Skeletal muscle tissue (tissue), 4 donors: ENCODE data around the gene IPPK. TPM values are rescaled to one million over a fixed set of nuclear protein-coding genes. Genes with fewer than 3 reads are reported as not detected.

Source experiments
- H3K27ac ChIP-seq: one replicate; pipeline ENCODE4 v1.7.0; 2013; ENCODE audit warnings: mild to moderate bottlenecking, low read depth, low read length, inconsistent platforms
- H3K27me3 ChIP-seq, 3 donors: one replicate each; pipeline ENCODE4 v1.7.0; 2013; ENCODE audit warnings: low read length in 3 of 3; ENCODE audit not compliant: control insufficient read depth in 3 of 3, insufficient read depth in 3 of 3
- H3K36me3 ChIP-seq, 3 donors: one replicate each; pipeline ENCODE4 v1.7.0; 2013; ENCODE audit warnings: low read length in 3 of 3; ENCODE audit not compliant: control insufficient read depth in 3 of 3, insufficient read depth in 3 of 3
- H3K4me1 ChIP-seq, 3 donors: one replicate each; pipeline ENCODE4 v1.7.0; 2013; ENCODE audit warnings: low read length in 3 of 3, mild to moderate bottlenecking in 3 of 3; ENCODE audit not compliant: control insufficient read depth in 3 of 3, insufficient read depth in 3 of 3
- H3K4me3 ChIP-seq, 3 donors: one replicate each; pipeline ENCODE4 v1.7.0; 2013; ENCODE audit warnings: low read length in 3 of 3
- H3K9ac ChIP-seq, 3 donors: one replicate each; pipeline ENCODE4 v1.7.0; 2013; ENCODE audit warnings: low read length in 3 of 3, mild to moderate bottlenecking in 3 of 3, moderate library complexity in 2 of 3, low read depth in 1 of 3
- H3K9me3 ChIP-seq, 3 donors: one replicate each; pipeline ENCODE4 v1.7.0; 2013; ENCODE audit warnings: low read length in 3 of 3; ENCODE audit not compliant: control insufficient read depth in 3 of 3
- total RNA-seq: library from RNA; depleted of rRNA; stranded (reverse); fragments of >200 nt; gene quantifications from one replicate; pipeline ENCODE4 v1.2.3, GENCODE V29; 2014
- donor health status: Osteomylitis.

Gene IPPK
- total RNA-seq, 1 donor from 2014 or later, result 6.3 TPM

GRCh38 chr9:92668746-92669526, 995 bp downstream of the IPPK start:
- peak overlapping the region; percentile 79 to 93 (median 84) for H3K9ac ChIP-seq
- H3K4me1 ChIP-seq, result peaks cover 12 to 42% (median 41%) of the 10 kb centered on the region in 3 donors
- no peaks in the 10 kb centered on the region for H3K9me3 ChIP-seq
- H3K4me3 ChIP-seq, result peak overlapping the region; percentile 85 to 100 (median 89)
- H3K27ac ChIP-seq, result peak overlapping the region; percentile 88
- peaks cover 5 to 9% (median 7%) of the 10 kb centered on the region in 3 donors for H3K36me3 ChIP-seq
- no peaks in the 10 kb centered on the region for H3K27me3 ChIP-seq

- H3K9ac ChIP-seq, result no peak overlapping the region
- H3K9me3 ChIP-seq, result no peaks in the 10 kb centered on the region
- H3K27me3 ChIP-seq, result no peaks in the 10 kb centered on the region
- peaks cover 5 to 16% (median 7%) of the 10 kb centered on the region in 3 donors for H3K36me3 ChIP-seq
- H3K27ac ChIP-seq, result no peak overlapping the region
- no peak overlapping the region for H3K4me3 ChIP-seq
- peaks cover 12 to 42% (median 41%) of the 10 kb centered on the region in 3 donors for H3K4me1 ChIP-seq
These were observed 2.9 kb downstream of the IPPK start for GRCh38 chr9:92666912-92667532.

GRCh38 chr9:92666236-92666635, 3.7 kb downstream of the IPPK start:
- H3K4me1 ChIP-seq, result peaks cover 9 to 38% (median 38%) of the 10 kb centered on the region in 3 donors
- no peak overlapping the region for H3K4me3 ChIP-seq
- no peak overlapping the region for H3K9ac ChIP-seq
- H3K36me3 ChIP-seq, result peaks cover 5 to 16% (median 8%) of the 10 kb centered on the region in 3 donors
- H3K9me3 ChIP-seq, result no peaks in the 10 kb centered on the region
- H3K27me3 ChIP-seq, result no peaks in the 10 kb centered on the region
- H3K27ac ChIP-seq, result no peak overlapping the region

DNA sequence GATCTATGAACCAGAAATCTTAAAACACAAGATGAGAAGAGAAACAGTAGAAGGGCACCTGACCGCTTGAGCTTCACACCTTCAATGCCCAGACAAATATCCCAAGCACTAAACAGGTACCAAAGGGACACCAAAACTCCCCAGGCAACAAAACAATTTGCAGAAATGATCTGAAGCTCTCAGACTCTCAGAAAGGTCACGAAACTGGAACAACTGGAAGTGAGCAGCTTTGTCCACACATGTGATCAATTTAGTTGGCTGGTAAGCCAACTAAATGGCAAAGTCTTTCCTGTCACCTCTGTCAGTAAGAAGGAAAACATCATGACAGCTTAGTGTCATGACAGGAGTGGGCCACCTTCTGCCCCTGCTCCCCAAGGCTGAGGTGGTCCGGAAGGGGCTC, 4.1 kb downstream of the IPPK start:
- Histone ChIP-seq H3K36me3 (peaks cover 5 to 16% (median 8%) of the 10 kb centered on the region in 3 donors), H3K9ac (no peak overlapping the region), H3K27ac (no peak overlapping the region), H3K9me3 (no peaks in the 10 kb centered on the region), H3K4me1 (peaks cover 6 to 35% (median 34%) of the 10 kb centered on the region in 3 donors), H3K27me3 (no peaks in the 10 kb centered on the region), H3K4me3 (no peak overlapping the region)

DNA sequence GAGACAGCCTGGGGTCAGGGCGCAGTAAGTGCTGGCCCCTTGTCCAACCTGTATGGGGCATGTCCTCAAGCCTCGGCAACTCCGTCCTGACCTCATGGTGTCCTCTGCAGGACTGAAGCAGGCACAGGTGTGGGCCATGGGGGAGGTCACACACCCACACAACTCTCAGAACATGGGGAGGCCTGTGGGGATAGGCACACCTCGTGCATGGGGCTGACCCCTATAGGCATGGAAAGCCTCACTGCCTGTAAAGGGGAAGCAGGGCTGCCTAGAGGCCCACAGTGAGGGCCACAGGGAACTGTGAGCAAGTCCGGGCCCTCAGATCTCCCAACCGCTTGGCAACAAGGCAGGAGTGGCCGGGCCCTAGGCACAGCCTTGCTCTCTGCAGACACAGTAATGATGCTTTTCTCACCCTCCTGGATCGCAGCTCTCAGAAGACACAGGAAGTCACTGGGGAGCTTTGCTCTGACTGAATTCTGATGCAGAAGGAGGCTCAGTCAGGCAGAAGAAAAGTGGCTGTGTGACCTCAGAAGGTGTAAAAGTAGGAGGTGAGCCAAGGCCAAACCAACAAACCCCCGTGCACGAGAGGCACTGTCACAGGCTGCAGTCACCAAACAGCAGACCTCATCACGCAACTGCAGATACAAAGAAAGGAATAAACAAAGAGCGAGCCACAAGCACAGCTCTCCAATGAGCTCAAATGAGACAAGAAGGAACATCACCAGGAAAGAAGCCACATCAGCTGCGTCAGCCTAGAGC, 5.4 kb downstream of the IPPK start:
- no peak overlapping the region for H3K4me3 ChIP-seq
- H3K9me3 ChIP-seq, result no peaks in the 10 kb centered on the region

GRCh38 chr9:92663951-92664350, 6.0 kb downstream of the IPPK start:
- Histone ChIP-seq H3K27me3 (no peaks in the 10 kb centered on the region), H3K27ac (no peak overlapping the region), H3K9ac (no peak overlapping the region), H3K9me3 (no peaks in the 10 kb centered on the region), H3K4me3 (no peak overlapping the region), H3K4me1 (peaks cover 5 to 31% (median 22%) of the 10 kb centered on the region in 3 donors), H3K36me3 (peaks cover 5 to 16% (median 8%) of the 10 kb centered on the region in 3 donors)

More for the DNA sequence above, 5.4 kb downstream of the IPPK start:
- H3K9ac ChIP-seq, result peak overlapping the region in 2 of 3 donors; percentile 5 to 50
- H3K27me3 ChIP-seq, result no peaks in the 10 kb centered on the region
- peaks cover 5 to 16% (median 8%) of the 10 kb centered on the region in 3 donors for H3K36me3 ChIP-seq
- H3K4me1 ChIP-seq, result peaks cover 6 to 35% (median 27%) of the 10 kb centered on the region in 3 donors
- H3K27ac ChIP-seq, result no peak overlapping the region

DNA sequence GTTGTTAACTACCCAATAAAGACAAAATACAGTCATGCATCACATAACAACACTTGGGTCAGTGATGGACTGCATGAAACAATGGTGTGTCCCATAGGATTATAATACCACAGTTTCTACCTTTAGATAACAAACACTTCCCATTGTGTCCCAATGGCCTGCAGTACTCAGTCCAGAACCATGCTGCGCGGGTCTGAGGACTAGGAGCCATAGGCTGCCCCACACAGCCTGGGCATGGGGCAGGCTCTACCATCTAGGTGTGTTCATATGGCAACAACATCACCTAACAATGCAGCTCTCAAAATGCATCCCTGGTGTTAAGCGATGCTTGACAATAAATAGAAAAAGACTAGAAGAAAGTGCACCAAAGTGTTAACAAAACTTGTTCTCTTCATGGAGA, 6.8 kb downstream of the IPPK start:
- Histone ChIP-seq H3K9ac (no peak overlapping the region), H3K4me3 (no peak overlapping the region), H3K27me3 (no peaks in the 10 kb centered on the region), H3K9me3 (no peaks in the 10 kb centered on the region), H3K36me3 (peaks cover 5 to 19% (median 13%) of the 10 kb centered on the region in 3 donors), H3K27ac (no peak overlapping the region), H3K4me1 (peaks cover 0 to 22% (median 15%) of the 10 kb centered on the region in 3 donors)

- Histone ChIP-seq H3K4me1 (peaks cover 0 to 18% (median 13%) of the 10 kb centered on the region in 3 donors), H3K4me3 (no peak overlapping the region), H3K9me3 (no peaks in the 10 kb centered on the region), H3K27ac (no peak overlapping the region), H3K36me3 (peaks cover 4 to 19% (median 14%) of the 10 kb centered on the region in 3 donors), H3K27me3 (no peaks in the 10 kb centered on the region), H3K9ac (no peak overlapping the region)
These were observed 8.2 kb downstream of the IPPK start for GRCh38 chr9:92661743-92662142.

DNA sequence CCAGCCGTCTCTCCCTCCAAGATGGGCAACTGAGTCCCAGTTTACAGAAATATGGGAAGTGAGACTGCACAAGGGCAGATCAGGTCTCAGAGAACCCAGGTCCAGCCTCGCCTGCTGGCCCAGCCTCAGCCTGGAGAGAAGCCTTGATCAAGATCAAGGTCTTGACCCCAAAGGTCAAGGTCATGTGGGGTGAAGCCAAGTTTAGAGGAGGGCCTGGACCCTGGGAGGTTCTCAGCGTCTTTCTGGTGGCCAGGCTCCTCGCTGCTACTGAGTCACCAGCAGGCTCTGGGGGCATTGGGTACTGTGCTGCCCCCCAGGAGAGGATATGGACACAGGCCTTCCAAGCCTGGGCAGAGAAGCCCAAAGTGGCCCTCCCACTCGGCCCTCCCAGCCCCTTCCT, 8.8 kb downstream of the IPPK start:
- Histone ChIP-seq H3K9ac (no peak overlapping the region), H3K9me3 (no peaks in the 10 kb centered on the region), H3K4me1 (peaks cover 0 to 13% (median 8%) of the 10 kb centered on the region in 3 donors), H3K27me3 (no peaks in the 10 kb centered on the region), H3K27ac (no peak overlapping the region), H3K36me3 (peaks cover 4 to 16% (median 12%) of the 10 kb centered on the region in 3 donors), H3K4me3 (no peak overlapping the region)
